Measurements from ENCODE around the gene SMOC2. TPM values are rescaled to one million over a fixed set of nuclear protein-coding genes. Genes with fewer than 3 reads are reported as not detected.

Gene SMOC2
- total RNA-seq, 2 donors from 2014 or later: not detected

GRCh38 chr6:168419569-168419968, 21.4 kb upstream of the SMOC2 start:
- Mint-ChIP-seq H3K36me3 (ENCODE audit: low read depth) (no peaks in the 10 kb centered on the region), H3K4me3 (no peak overlapping the region), H3K27ac (no peak overlapping the region), H3K27me3 (peaks cover 35% of the 10 kb centered on the region), H3K4me1 (no peaks in the 10 kb centered on the region)
- no peaks in the 10 kb centered on the region for H3K9me3 ChIP-seq (ENCODE audit: control insufficient read depth, low read length, poor library complexity, severe bottlenecking)
- ATAC-seq (no peak), DNase-seq (no peak)

GRCh38 chr6:168420084-168420483, 20.9 kb upstream of the SMOC2 start:
- DNase-seq (no peak), ATAC-seq (no peak)
- H3K4me1 Mint-ChIP-seq: no peaks in the 10 kb centered on the region
- no peak overlapping the region for H3K4me3 Mint-ChIP-seq
- H3K9me3 ChIP-seq (ENCODE audit: control insufficient read depth, low read length, poor library complexity, severe bottlenecking): no peaks in the 10 kb centered on the region
- H3K36me3 Mint-ChIP-seq (ENCODE audit: low read depth): no peaks in the 10 kb centered on the region
- peaks cover 35% of the 10 kb centered on the region for H3K27me3 Mint-ChIP-seq
- H3K27ac Mint-ChIP-seq: no peak overlapping the region

- no peak overlapping the region for H3K4me3 Mint-ChIP-seq
- no peaks in the 10 kb centered on the region for H3K9me3 ChIP-seq (ENCODE audit: control insufficient read depth, low read length, poor library complexity, severe bottlenecking)
- H3K36me3 Mint-ChIP-seq (ENCODE audit: low read depth): no peaks in the 10 kb centered on the region
- peaks cover 35% of the 10 kb centered on the region for H3K27me3 Mint-ChIP-seq
- no peaks in the 10 kb centered on the region for H3K4me1 Mint-ChIP-seq
- no peak overlapping the region for H3K27ac Mint-ChIP-seq
- DNase-seq (no peak), ATAC-seq (no peak)
Measured at GRCh38 chr6:168420706-168421105, 20.3 kb upstream of the SMOC2 start.

GRCh38 chr6:168427184-168427583, 13.8 kb upstream of the SMOC2 start:
- DNase-seq: no peak
- Mint-ChIP-seq H3K27me3 (peaks cover 3% of the 10 kb centered on the region), H3K27ac (no peak overlapping the region), H3K4me1 (no peaks in the 10 kb centered on the region), H3K4me3 (no peak overlapping the region), H3K36me3 (ENCODE audit: low read depth) (no peaks in the 10 kb centered on the region)
- H3K9me3 ChIP-seq (ENCODE audit: control insufficient read depth, low read length, poor library complexity, severe bottlenecking): no peaks in the 10 kb centered on the region
- ATAC-seq: no peak

- Mint-ChIP-seq H3K27me3 (peaks cover 7% of the 10 kb centered on the region), H3K27ac (no peak overlapping the region), H3K36me3 (ENCODE audit: low read depth) (no peaks in the 10 kb centered on the region), H3K4me3 (no peak overlapping the region), H3K4me1 (no peaks in the 10 kb centered on the region)
- no peaks in the 10 kb centered on the region for H3K9me3 ChIP-seq (ENCODE audit: control insufficient read depth, low read length, poor library complexity, severe bottlenecking)
- DNase-seq (no peak), ATAC-seq (no peak)
Measured at GRCh38 chr6:168428052-168428826, 12.7 kb upstream of the SMOC2 start.

GRCh38 chr6:168428863-168429262, 12.1 kb upstream of the SMOC2 start:
- H3K27ac Mint-ChIP-seq: no peak overlapping the region
- ATAC-seq (no peak), DNase-seq (no peak)
- H3K4me3 Mint-ChIP-seq: no peak overlapping the region
- H3K27me3 Mint-ChIP-seq: peaks cover 12% of the 10 kb centered on the region
- H3K4me1 Mint-ChIP-seq: no peaks in the 10 kb centered on the region
- H3K36me3 Mint-ChIP-seq (ENCODE audit: low read depth): no peaks in the 10 kb centered on the region
- no peaks in the 10 kb centered on the region for H3K9me3 ChIP-seq (ENCODE audit: control insufficient read depth, low read length, poor library complexity, severe bottlenecking)

GRCh38 chr6:168432196-168432595, 8.8 kb upstream of the SMOC2 start:
- no peaks in the 10 kb centered on the region for H3K4me1 Mint-ChIP-seq
- DNase-seq (no peak), ATAC-seq (no peak)
- H3K4me3 Mint-ChIP-seq: no peak overlapping the region
- H3K27me3 Mint-ChIP-seq: peaks cover 45% of the 10 kb centered on the region
- H3K36me3 Mint-ChIP-seq (ENCODE audit: low read depth): no peaks in the 10 kb centered on the region
- no peaks in the 10 kb centered on the region for H3K9me3 ChIP-seq (ENCODE audit: control insufficient read depth, low read length, poor library complexity, severe bottlenecking)
- no peak overlapping the region for H3K27ac Mint-ChIP-seq

- Mint-ChIP-seq H3K4me3 (no peak overlapping the region), H3K27me3 (peaks cover 52% of the 10 kb centered on the region), H3K27ac (no peak overlapping the region), H3K36me3 (ENCODE audit: low read depth) (no peaks in the 10 kb centered on the region), H3K4me1 (no peaks in the 10 kb centered on the region)
- no peaks in the 10 kb centered on the region for H3K9me3 ChIP-seq (ENCODE audit: control insufficient read depth, low read length, poor library complexity, severe bottlenecking)
- ATAC-seq (no peak), DNase-seq (no peak)
Measured at GRCh38 chr6:168433898-168434297, 7.1 kb upstream of the SMOC2 start.

GRCh38 chr6:168434505-168434904, 6.5 kb upstream of the SMOC2 start:
- DNase-seq: no peak
- Mint-ChIP-seq H3K4me1 (no peaks in the 10 kb centered on the region), H3K27me3 (peaks cover 58% of the 10 kb centered on the region), H3K4me3 (no peak overlapping the region), H3K36me3 (ENCODE audit: low read depth) (no peaks in the 10 kb centered on the region), H3K27ac (no peak overlapping the region)
- ATAC-seq: no peak
- no peaks in the 10 kb centered on the region for H3K9me3 ChIP-seq (ENCODE audit: control insufficient read depth, low read length, poor library complexity, severe bottlenecking)

GRCh38 chr6:168437751-168438150, 3.2 kb upstream of the SMOC2 start:
- Mint-ChIP-seq H3K36me3 (ENCODE audit: low read depth) (no peaks in the 10 kb centered on the region), H3K27ac (no peak overlapping the region), H3K4me1 (peaks cover 3% of the 10 kb centered on the region), H3K27me3 (peaks cover 69% of the 10 kb centered on the region), H3K4me3 (no peak overlapping the region)
- no peak for DNase-seq
- no peaks in the 10 kb centered on the region for H3K9me3 ChIP-seq (ENCODE audit: control insufficient read depth, low read length, poor library complexity, severe bottlenecking)
- ATAC-seq: no peak

GRCh38 chr6:168438783-168439520, 2.0 kb upstream of the SMOC2 start:
- ATAC-seq (no peak), DNase-seq (no peak)
- H3K9me3 ChIP-seq (ENCODE audit: control insufficient read depth, low read length, poor library complexity, severe bottlenecking): no peaks in the 10 kb centered on the region
- Mint-ChIP-seq H3K4me1 (peaks cover 4% of the 10 kb centered on the region), H3K36me3 (ENCODE audit: low read depth) (no peaks in the 10 kb centered on the region), H3K27ac (no peak overlapping the region), H3K27me3 (peaks cover 74% of the 10 kb centered on the region), H3K4me3 (no peak overlapping the region)

GRCh38 chr6:168439794-168440450, 1.1 kb upstream of the SMOC2 start:
- peaks cover 74% of the 10 kb centered on the region for H3K27me3 Mint-ChIP-seq
- H3K4me3 Mint-ChIP-seq: no peak overlapping the region
- DNase-seq: no peak
- H3K4me1 Mint-ChIP-seq: peaks cover 4% of the 10 kb centered on the region
- H3K27ac Mint-ChIP-seq: no peak overlapping the region
- no peak for ATAC-seq
- no peaks in the 10 kb centered on the region for H3K36me3 Mint-ChIP-seq (ENCODE audit: low read depth)
- no peaks in the 10 kb centered on the region for H3K9me3 ChIP-seq (ENCODE audit: control insufficient read depth, low read length, poor library complexity, severe bottlenecking)

Data from T-helper 17 cell (primary cell).